OCI-LY7 (cell line): ENCODE data around the gene VPS8. TPM values are rescaled to one million over a fixed set of nuclear protein-coding genes. Genes with fewer than 3 reads are reported as not detected.

Source experiments
- BruUV-seq: library from RNA; stranded (reverse); fragments of 400-500 nt; replicated peaks from 2 replicates; lab custom pipeline; 2021; lab: Mats Ljungman, UMichigan
- CTCF ChIA-PET: fragments of 300-600 bp; sonication (Branson Sonifier 250); formaldehyde crosslinking; loops from one replicate; lab custom pipeline; 2022; ENCODE audit warnings: antibody characterized with exemption; ENCODE audit not compliant: unreplicated experiment; lab: Charles Lee
- POLR2A ChIA-PET: fragments of 300-600 bp; sonication (Branson Sonifier 250); formaldehyde crosslinking; loops from one replicate; lab custom pipeline; 2022; ENCODE audit warnings: antibody characterized with exemption; lab: Charles Lee
- DNase-seq: peaks from one replicate; pipeline ENCODE4 v3.0.0-alpha.2; 2015; ENCODE audit warnings: low spot score
- H2AFZ ChIP-seq: fragments of 200-600 bp; sonication (generic), shearing (Covaris generic); 2 replicates; pipeline ENCODE4 v1.6.1; 2014; ENCODE audit warnings: mild to moderate bottlenecking, antibody characterized with exemption, low read length, moderate library complexity
- H3K27ac ChIP-seq: fragments of 200-600 bp; sonication (generic); 2 replicates; pipeline ENCODE4 v1.5.1; 2014; ENCODE audit warnings: mixed run types, low read depth, mild to moderate bottlenecking, moderate library complexity, low read length, inconsistent platforms; ENCODE audit not compliant: poor library complexity, severe bottlenecking
- H3K36me3 ChIP-seq: fragments of 200-600 bp; sonication (generic); 2 replicates; pipeline ENCODE4 v1.6.1; 2014; ENCODE audit warnings: mild to moderate bottlenecking, antibody characterized with exemption, low read length, moderate library complexity, mixed read lengths; ENCODE audit not compliant: insufficient read depth
- H3K4me1 ChIP-seq: fragments of 200-600 bp; sonication (generic); 2 replicates; pipeline ENCODE4 v1.5.1; 2014; ENCODE audit warnings: mild to moderate bottlenecking, low read length; ENCODE audit not compliant: insufficient read depth, poor library complexity, severe bottlenecking
- H3K4me2 ChIP-seq: fragments of 200-600 bp; sonication (generic); 2 replicates; pipeline ENCODE4 v1.6.1; 2014; ENCODE audit warnings: mild to moderate bottlenecking, low read length
- H3K4me3 ChIP-seq: fragments of 200-600 bp; sonication (generic); 2 replicates; pipeline ENCODE4 v1.5.1; 2014; ENCODE audit warnings: mild to moderate bottlenecking, low read depth, low read length; ENCODE audit not compliant: poor library complexity, severe bottlenecking
- H3K79me2 ChIP-seq: fragments of 200-600 bp; sonication (generic); 2 replicates; pipeline ENCODE4 v1.6.1; 2016; ENCODE audit warnings: low read depth, mild to moderate bottlenecking, low read length, moderate library complexity, mixed read lengths; ENCODE audit not compliant: insufficient read depth
- H3K9me2 ChIP-seq: fragments of 200-600 bp; sonication (generic); 2 replicates; pipeline ENCODE4 v1.6.1; 2016; ENCODE audit warnings: mild to moderate bottlenecking, low read length, mixed read lengths; ENCODE audit not compliant: insufficient read depth
- H3K9me3 ChIP-seq: fragments of 200-600 bp; sonication (generic); 2 replicates; pipeline ENCODE4 v1.6.1; 2014; ENCODE audit warnings: mild to moderate bottlenecking, mixed run types, low read length, mixed read lengths
- H4K20me1 ChIP-seq: fragments of 200-600 bp; sonication (generic); 2 replicates; pipeline ENCODE4 v1.6.1; 2014; ENCODE audit warnings: mild to moderate bottlenecking, antibody characterized with exemption, low read length, moderate library complexity, mixed read lengths; ENCODE audit not compliant: insufficient read depth
- CTCF ChIP-seq: fragments of 200-600 bp; sonication (generic); conservative IDR thresholded peaks from 2 replicates; pipeline ENCODE4 v1.5.1; 2014; ENCODE audit warnings: mild to moderate bottlenecking, antibody characterized with exemption, low read length, moderate library complexity, mixed read lengths
- EZH2phosphoT487 ChIP-seq: fragments of 200-600 bp; sonication (generic); IDR thresholded peaks from 2 replicates; pipeline ENCODE4 v1.6.1; 2018; ENCODE audit warnings: low read depth, borderline replicate concordance, mild to moderate bottlenecking, mixed run types, antibody characterized with exemption, low read length, moderate library complexity, mixed read lengths
- intact Hi-C: fragments of 100-400 bp; cut with micrococcal nuclease; formaldehyde crosslinking; loops from one replicate; pipeline ENCODE4 v1.10.0; 2022; ENCODE audit not compliant: unreplicated experiment
- total RNA-seq, 2 experiments: library from RNA; depleted of rRNA in 1 of 2; stranded (reverse); fragments of >200 nt in 1 of 2; shearing (Covaris generic) in 1 of 2; gene quantifications; 2 replicates each; pipeline ENCODE4 v1.2.3, GENCODE V29; 2014 to 2022

VPS8 gene
- total RNA-seq, 2 experiments from 2014 or later, result 33.5 to 44.9 TPM

GRCh38 chr3:184769382-184770170 is 42.4 kb upstream of the VPS8 start:
- no peaks in the 10 kb centered on the region for H3K79me2 ChIP-seq
- TF ChIP-seq CTCF (no peak), EZH2phosphoT487 (no peak)
- H2AFZ ChIP-seq, result no peak overlapping the region
- no peaks in the 10 kb centered on the region for H3K36me3 ChIP-seq
- no peaks in the 10 kb centered on the region for H3K9me2 ChIP-seq
- H3K4me3 ChIP-seq, result no peak overlapping the region
- peaks cover 16% of the 10 kb centered on the region for H3K4me1 ChIP-seq
- no TSS peak for BruUV-seq
- DNase-seq, result no peak
- ChIA-PET POLR2A (interaction anchor here (0.6 kb wide), 1 partner anchor 84 kb away, joined by 3 read pairs; no protein-coding TSS in a partner anchor), CTCF (no interaction called here)
- H4K20me1 ChIP-seq, result no peaks in the 10 kb centered on the region
- intact Hi-C loops, result loop anchor here (10.0 kb wide), 1 partner anchor 375 kb away; no protein-coding TSS in a partner anchor
- H3K27ac ChIP-seq, result no peak overlapping the region
- H3K9me3 ChIP-seq, result no peaks in the 10 kb centered on the region
- H3K4me2 ChIP-seq, result no peak overlapping the region

GRCh38 chr3:184770541-184770940 is 41.4 kb upstream of the VPS8 start:
- H3K27ac ChIP-seq, result no peak overlapping the region
- intact Hi-C loops, result loop anchor here (10.0 kb wide), 1 partner anchor 376 kb away; no protein-coding TSS in a partner anchor
- no peak for DNase-seq
- H2AFZ ChIP-seq, result no peak overlapping the region
- no peaks in the 10 kb centered on the region for H3K36me3 ChIP-seq
- no peaks in the 10 kb centered on the region for H3K79me2 ChIP-seq
- no peak overlapping the region for H3K4me3 ChIP-seq
- no peaks in the 10 kb centered on the region for H3K9me3 ChIP-seq
- H3K9me2 ChIP-seq, result no peaks in the 10 kb centered on the region
- no TSS peak for BruUV-seq
- ChIA-PET POLR2A (no interaction called here), CTCF (no interaction called here)
- H3K4me2 ChIP-seq, result no peak overlapping the region
- peaks cover 11% of the 10 kb centered on the region for H3K4me1 ChIP-seq
- TF ChIP-seq CTCF (no peak), EZH2phosphoT487 (no peak)
- H4K20me1 ChIP-seq, result no peaks in the 10 kb centered on the region
